Aorta (tissue), 5 donors: Measurements from ENCODE around the gene PNCK. TPM values are rescaled to one million over a fixed set of nuclear protein-coding genes. Genes with fewer than 3 reads are reported as not detected.
A peak's percentile ranks its signal among the peaks of the same experiment; 100 is the strongest.

ENCODE experiments used
- ATAC-seq: fragments of 200-7000 bp; cut with Tn5 transposase; one replicate; pipeline ENCODE4 v1.9.1; 2022; ENCODE audit warnings: moderate library complexity; ENCODE audit not compliant: low FRiP score
- DNase-seq, 2 donors: peaks; one replicate each; pipeline ENCODE4 v3.0.0-alpha.2; 2020
- H3K27ac ChIP-seq, 2 donors: one replicate each; pipeline ENCODE4 v1.5.1; 2013; ENCODE audit warnings: low read length in 2 of 2, mild to moderate bottlenecking in 2 of 2, moderate library complexity in 2 of 2, control low read depth in 1 of 2, inconsistent platforms in 1 of 2, low read depth in 1 of 2
- H3K27me3 ChIP-seq, 2 donors: one replicate each; pipeline ENCODE4 v1.6.1; 2013; ENCODE audit warnings: control low read depth in 1 of 2, low read length in 1 of 2, mild to moderate bottlenecking in 1 of 2, moderate library complexity in 1 of 2; ENCODE audit not compliant: insufficient read depth in 2 of 2, control insufficient read depth in 1 of 2
- H3K36me3 ChIP-seq, 2 donors: one replicate each; pipeline ENCODE4 v1.6.1; 2013; ENCODE audit warnings: control low read depth in 1 of 2, low read length in 1 of 2, mild to moderate bottlenecking in 1 of 2; ENCODE audit not compliant: insufficient read depth in 2 of 2, control insufficient read depth in 1 of 2
- H3K4me1 ChIP-seq, 2 donors: one replicate each; pipeline ENCODE4 v1.6.1; 2013; ENCODE audit warnings: low read length in 2 of 2, control low read depth in 1 of 2, mild to moderate bottlenecking in 1 of 2, moderate library complexity in 1 of 2; ENCODE audit not compliant: insufficient read depth in 2 of 2, control insufficient read depth in 1 of 2
- H3K4me3 ChIP-seq, 2 donors: one replicate each; pipeline ENCODE4 v1.5.1; 2013; ENCODE audit warnings: low read length in 2 of 2, control low read depth in 1 of 2, mild to moderate bottlenecking in 1 of 2
- H3K9me3 ChIP-seq: one replicate; pipeline ENCODE4 v1.6.1; 2013; ENCODE audit warnings: mild to moderate bottlenecking, low read length; ENCODE audit not compliant: control insufficient read depth
- WGBS, 2 donors: extraction: QIAGEN DNeasy Blood & Tissue Kit; methylation state at CpG; one replicate each; pipeline ENCODE4 v1.1.7; 2013; 5-methylcytosine and 5-hydroxymethylcytosine counted together
- intact Hi-C, 2 donors: fragments of 100-400 bp; cut with DNase I; formaldehyde crosslinking; loops; one replicate each; pipeline versions ENCODE4 v1.14.2 to v1.15.0; 2022
- polyA plus RNA-seq, 2 donors: library from polyadenylated mRNA; stranded (reverse); fragments of 200-250 nt; gene quantifications; one replicate each; pipeline ENCODE4 v1.2.3, GENCODE V29; 2013
- total RNA-seq, 2 donors: library from RNA; stranded (reverse); fragmentation: NEBNext Ultra II Directional; extraction: Animal tissue kit (Norgen Biotek cat#: 25700); gene quantifications; one replicate each; pipeline ENCODE4 v1.2.1, GENCODE V29; 2021
- donor health status: healthy with polysubstance abuse.
- donor health status: Bipolar disorder and iron deficiency.
- donor health status: DM: no; HTN: no; CAD: no.
- donor health status: DM: no; HTN: no; CAD: no.
- donor health status: DM: yes; HTN: yes; CAD: no.

PNCK gene
- total and polyA plus RNA-seq, 4 donors, result 3.0 to 4.9 (median 4.3) TPM; not detected in 1

GRCh38 chrX:153688911-153689590 is 15.4 kb upstream of the PNCK start:
- intact Hi-C loops, result no loop called here
- Histone ChIP-seq H3K4me1 (no peaks in the 10 kb centered on the region), H3K36me3 (no peaks in the 10 kb centered on the region), H3K9me3 (no peaks in the 10 kb centered on the region), H3K4me3 (peak overlapping the region; percentile 25 to 58), H3K27me3 (peaks cover 0 to 1% of the 10 kb centered on the region in 2 donors), H3K27ac (no peak overlapping the region)
- 3 to 25% methylated on average over 30 to 53 of the region's 53 CpGs for WGBS, 2 donors
- ATAC-seq, result peak; percentile 51
- no peak for DNase-seq

- 1 to 25% methylated on average over 42 to 57 of the region's 57 CpGs for WGBS, 2 donors
- Histone ChIP-seq H3K4me1 (no peaks in the 10 kb centered on the region), H3K27me3 (peaks cover 0 to 1% of the 10 kb centered on the region in 2 donors), H3K4me3 (peak overlapping the region; percentile 25 to 58), H3K27ac (no peak overlapping the region), H3K36me3 (no peaks in the 10 kb centered on the region), H3K9me3 (no peaks in the 10 kb centered on the region)
- DNase-seq (no peak), ATAC-seq (no peak)
- intact Hi-C loops, result no loop called here
Observed at GRCh38 chrX:153688506-153688905, 14.9 kb upstream of the PNCK start.

GRCh38 chrX:153688071-153688470 is 14.5 kb upstream of the PNCK start:
- peaks cover 0 to 1% of the 10 kb centered on the region in 2 donors for H3K27me3 ChIP-seq
- ATAC-seq (no peak), DNase-seq (no peak)
- H3K4me1 ChIP-seq, result no peaks in the 10 kb centered on the region
- H3K27ac ChIP-seq, result no peak overlapping the region
- intact Hi-C loops, result no loop called here
- no peaks in the 10 kb centered on the region for H3K9me3 ChIP-seq
- H3K36me3 ChIP-seq, result no peaks in the 10 kb centered on the region
- 2 to 25% methylated on average over 4 to 69 of the region's 69 CpGs for WGBS, 2 donors
- peak overlapping the region; percentile 25 to 58 for H3K4me3 ChIP-seq

- Histone ChIP-seq H3K4me3 (peak within 1 kb of the TSS; percentile 25 to 58), H3K4me1 (no peaks in the 10 kb centered on the region), H3K27ac (no peak within 1 kb of the TSS), H3K9me3 (no peaks in the 10 kb centered on the region), H3K36me3 (no peaks in the 10 kb centered on the region), H3K27me3 (peaks cover 0 to 1% of the 10 kb centered on the region in 2 donors)
- peak; percentile 80 to 91 for DNase-seq
- peak; percentile 66 for ATAC-seq
- WGBS, 2 donors, result 1 to 31% methylated on average over 34 to 65 of the region's 66 CpGs
- intact Hi-C loops, result no loop called here
Observed at GRCh38 chrX:153687121-153688039, 13.8 kb upstream of the PNCK start, which contains the start of gene SLC6A8. Gene SLC6A8 (plus strand): TSS chrX:153687926. CDS start chrX:153688575, 649 bp downstream.

GRCh38 chrX:153686711-153687110 is 13.1 kb upstream of the PNCK start:
- 67 to 70% methylated on average over 9 of the region's 9 CpGs for WGBS, 2 donors
- intact Hi-C loops, result no loop called here
- ATAC-seq (no peak), DNase-seq (peak in 1 of 2 donors; percentile 48)
- H3K27me3 ChIP-seq, result peaks cover 0 to 1% of the 10 kb centered on the region in 2 donors
- H3K9me3 ChIP-seq, result no peaks in the 10 kb centered on the region
- no peaks in the 10 kb centered on the region for H3K4me1 ChIP-seq
- no peaks in the 10 kb centered on the region for H3K36me3 ChIP-seq
- no peak overlapping the region for H3K27ac ChIP-seq
- no peak overlapping the region for H3K4me3 ChIP-seq

GRCh38 chrX:153685751-153686696 is 12.4 kb upstream of the PNCK start:
- intact Hi-C loops, result no loop called here
- Histone ChIP-seq H3K9me3 (no peaks in the 10 kb centered on the region), H3K36me3 (no peaks in the 10 kb centered on the region), H3K4me3 (no peak overlapping the region), H3K4me1 (no peaks in the 10 kb centered on the region), H3K27me3 (peaks cover 0 to 1% of the 10 kb centered on the region in 2 donors), H3K27ac (no peak overlapping the region)
- WGBS, 2 donors, result 76 to 81% methylated on average over 24 of the region's 24 CpGs
- peak; percentile 52 to 73 for DNase-seq
- ATAC-seq, result no peak

GRCh38 chrX:153685156-153685536 is 11.5 kb upstream of the PNCK start:
- intact Hi-C loops, result no loop called here
- H3K27me3 ChIP-seq, result peaks cover 0 to 1% of the 10 kb centered on the region in 2 donors
- no peaks in the 10 kb centered on the region for H3K9me3 ChIP-seq
- no peaks in the 10 kb centered on the region for H3K4me1 ChIP-seq
- H3K4me3 ChIP-seq, result no peak overlapping the region
- H3K27ac ChIP-seq, result no peak overlapping the region
- 66 to 75% methylated on average over 20 to 21 of the region's 21 CpGs for WGBS, 2 donors
- DNase-seq (no peak), ATAC-seq (no peak)
- H3K36me3 ChIP-seq, result no peaks in the 10 kb centered on the region
